ENCODE results near the gene ZFAND2A. TPM values are rescaled to one million over a fixed set of nuclear protein-coding genes. Genes with fewer than 3 reads are reported as not detected.

ZFAND2A gene
- total and polyA plus RNA-seq, 2 experiments from 2014 or later: 15.3 to 29.2 TPM

- Histone ChIP-seq H3K4me3 (no peak overlapping the region), H3K4me2 (no peak overlapping the region), H3K36me3 (ENCODE audit: insufficient read depth) (no peaks in the 10 kb centered on the region), H4K20me1 (replicated peaks; ENCODE audit: insufficient read depth) (no peaks in the 10 kb centered on the region), H3K27me3 (ENCODE audit: insufficient read depth) (no peaks in the 10 kb centered on the region), H2AFZ (no peak overlapping the region), H3K27ac (ENCODE audit: low read depth) (no peak overlapping the region), H3K4me1 (ENCODE audit: insufficient read depth) (no peaks in the 10 kb centered on the region), H3K79me2 (replicated peaks; ENCODE audit: insufficient read depth) (no peaks in the 10 kb centered on the region), H3F3A (replicated peaks; ENCODE audit: low read depth) (no peaks in the 10 kb centered on the region), H3K9me2 (ENCODE audit: insufficient read depth) (no peaks in the 10 kb centered on the region)
- Mint-ChIP-seq H3K27me3 (ENCODE audit: insufficient read depth, low read depth, poor library complexity) (peaks cover 25% of the 10 kb centered on the region), H3K9me3 (peaks cover 39% of the 10 kb centered on the region), H3K36me3 (ENCODE audit: low read depth) (peaks cover 6% of the 10 kb centered on the region; the same call in 2 of the 3 replicates), H3K27ac (no peak overlapping the region), H3K4me1 (no peaks in the 10 kb centered on the region), H3K4me3 (no peak overlapping the region)
- no peak for ATAC-seq
- DNase-seq (ENCODE audit: low spot score): no peak
- TF ChIP-seq CREB1 (CRISPR knock-in tag; IDR thresholded peaks at IDR 0.05; ENCODE audit: low read depth) (no peak), JUNB (IDR thresholded peaks at IDR 0.05; ENCODE audit: unreplicated experiment) (no peak), ZNF114 (CRISPR knock-in tag; IDR thresholded peaks at IDR 0.05) (no peak), REST (IDR thresholded peaks at IDR 0.05; ENCODE audit: unreplicated experiment) (no peak), STAT1 (IDR thresholded peaks at IDR 0.05; ENCODE audit: unreplicated experiment) (no peak), ETS1 (IDR thresholded peaks at IDR 0.05) (no peak)
Measured at GRCh38 chr7:1189986-1190772, 30.2 kb upstream of the ZFAND2A start.

DNA sequence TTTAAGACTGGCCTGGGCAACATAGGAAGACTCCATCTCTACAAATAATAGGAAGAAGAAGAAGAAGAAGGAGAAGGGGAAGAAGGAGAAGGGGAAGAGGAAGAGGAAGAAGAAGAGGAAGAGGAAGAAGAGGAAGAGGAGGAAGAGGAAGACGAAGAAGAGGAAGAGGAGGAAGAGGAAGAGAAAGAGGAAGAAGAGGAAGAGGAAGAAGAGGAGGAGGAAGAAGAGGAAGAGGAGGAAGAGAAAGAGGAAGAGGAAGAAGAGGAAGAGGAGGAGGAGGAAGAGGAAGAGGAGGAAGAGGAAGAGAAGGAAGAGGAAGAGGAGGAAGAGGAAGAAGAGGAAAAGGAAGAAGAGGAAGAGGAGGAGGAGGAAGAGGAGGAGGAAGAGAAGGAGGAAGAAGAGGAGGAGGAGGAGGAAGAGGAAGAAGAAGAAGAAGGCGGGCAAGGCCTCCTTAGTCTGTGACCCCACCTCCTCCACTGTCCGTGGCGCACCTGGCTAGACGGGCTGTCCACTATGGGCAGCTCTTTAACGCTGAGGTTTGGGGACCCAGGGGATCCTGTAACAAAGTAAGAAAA is 28.8 kb upstream of the ZFAND2A start:
- no peaks in the 10 kb centered on the region for H3K9me2 ChIP-seq (ENCODE audit: insufficient read depth)
- H3K4me2 ChIP-seq: no peak overlapping the region
- H3K4me1 Mint-ChIP-seq: no peaks in the 10 kb centered on the region
- no peak overlapping the region for H3K4me3 Mint-ChIP-seq
- no peak overlapping the region for H3K27ac Mint-ChIP-seq
- H3K9me3 Mint-ChIP-seq: peaks cover 33% of the 10 kb centered on the region
- H3K4me3 ChIP-seq: no peak overlapping the region
- no peaks in the 10 kb centered on the region for H4K20me1 ChIP-seq (replicated peaks; ENCODE audit: insufficient read depth)
- H2AFZ ChIP-seq: no peak overlapping the region
- no peaks in the 10 kb centered on the region for H3K79me2 ChIP-seq (replicated peaks; ENCODE audit: insufficient read depth)
- peaks cover 6% of the 10 kb centered on the region; the same call in 2 of the 3 replicates for H3K36me3 Mint-ChIP-seq (ENCODE audit: low read depth)
- H3K4me1 ChIP-seq (ENCODE audit: insufficient read depth): no peaks in the 10 kb centered on the region
- no peak for ATAC-seq
- no peaks in the 10 kb centered on the region for H3F3A ChIP-seq (replicated peaks; ENCODE audit: low read depth)
- no peak overlapping the region for H3K27ac ChIP-seq (ENCODE audit: low read depth)
- H3K36me3 ChIP-seq (ENCODE audit: insufficient read depth): no peaks in the 10 kb centered on the region
- no peaks in the 10 kb centered on the region for H3K27me3 ChIP-seq (ENCODE audit: insufficient read depth)
- peaks cover 26% of the 10 kb centered on the region for H3K27me3 Mint-ChIP-seq (ENCODE audit: insufficient read depth, low read depth, poor library complexity)
- no peak for DNase-seq (ENCODE audit: low spot score)
- no peak for TF ChIP-seq EZH2phosphoT487 (IDR thresholded peaks at IDR 0.05; ENCODE audit: unreplicated experiment)

All from GM23338 (cell line).